Measurements from ENCODE around the gene KLHL9. TPM values are rescaled to one million over a fixed set of nuclear protein-coding genes. Genes with fewer than 3 reads are reported as not detected.

KLHL9 gene
- total RNA-seq, 2 experiments from 2014 or later = 13.6 to 14.2 TPM

GRCh38 chr9:21294364-21294774 is 40.8 kb downstream of the KLHL9 start:
- peaks cover 14% of the 10 kb centered on the region for H3K4me1 Mint-ChIP-seq

GRCh38 chr9:21289848-21290247 is 45.4 kb downstream of the KLHL9 start:
- H3K36me3 Mint-ChIP-seq = no peaks in the 10 kb centered on the region
- H3K4me3 Mint-ChIP-seq = no peak overlapping the region
- H3K27ac Mint-ChIP-seq = no peak overlapping the region
- DNase-seq = no peak
- peaks cover 8% of the 10 kb centered on the region for H3K4me1 Mint-ChIP-seq
- H3K27me3 Mint-ChIP-seq = peaks cover 42% of the 10 kb centered on the region
- no peaks in the 10 kb centered on the region for H3K9me3 Mint-ChIP-seq

More at GRCh38 chr9:21294364-21294774, 40.8 kb downstream of the KLHL9 start:
- Mint-ChIP-seq H3K4me3 (no peak overlapping the region), H3K9me3 (no peaks in the 10 kb centered on the region), H3K27ac (no peak overlapping the region), H3K36me3 (no peaks in the 10 kb centered on the region), H3K27me3 (peaks cover 48% of the 10 kb centered on the region)
- DNase-seq = peak; percentile 40

DNA sequence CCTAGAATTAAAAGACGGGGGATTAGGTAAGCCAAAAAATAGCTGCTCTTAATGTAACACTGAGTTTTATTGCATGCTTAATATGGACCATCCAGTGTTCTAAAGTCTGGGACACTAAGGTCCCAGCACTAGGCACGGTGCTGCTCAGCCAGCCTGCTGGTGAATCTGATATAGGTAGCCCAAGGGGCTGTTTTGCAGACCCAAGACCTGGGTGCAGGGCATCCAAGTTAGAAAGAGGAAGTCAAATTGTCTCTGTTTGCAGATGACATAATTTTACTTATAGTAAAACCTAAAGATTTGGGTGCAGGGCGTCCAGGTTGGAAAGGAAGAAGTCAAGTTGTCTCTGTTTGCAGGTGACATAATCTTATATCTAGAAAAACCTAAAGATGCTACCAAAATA is 47.9 kb downstream of the KLHL9 start:
- no peak for DNase-seq
- Mint-ChIP-seq H3K9me3 (no peaks in the 10 kb centered on the region), H3K27me3 (peaks cover 27% of the 10 kb centered on the region), H3K4me1 (no peaks in the 10 kb centered on the region), H3K4me3 (no peak overlapping the region), H3K27ac (no peak overlapping the region), H3K36me3 (no peaks in the 10 kb centered on the region)

GRCh38 chr9:21286659-21287058 is 48.5 kb downstream of the KLHL9 start:
- no peaks in the 10 kb centered on the region for H3K4me1 Mint-ChIP-seq
- H3K4me3 Mint-ChIP-seq = no peak overlapping the region
- no peak overlapping the region for H3K27ac Mint-ChIP-seq
- no peak for DNase-seq
- no peaks in the 10 kb centered on the region for H3K36me3 Mint-ChIP-seq
- H3K27me3 Mint-ChIP-seq = peaks cover 26% of the 10 kb centered on the region
- H3K9me3 Mint-ChIP-seq = no peaks in the 10 kb centered on the region

DNA sequence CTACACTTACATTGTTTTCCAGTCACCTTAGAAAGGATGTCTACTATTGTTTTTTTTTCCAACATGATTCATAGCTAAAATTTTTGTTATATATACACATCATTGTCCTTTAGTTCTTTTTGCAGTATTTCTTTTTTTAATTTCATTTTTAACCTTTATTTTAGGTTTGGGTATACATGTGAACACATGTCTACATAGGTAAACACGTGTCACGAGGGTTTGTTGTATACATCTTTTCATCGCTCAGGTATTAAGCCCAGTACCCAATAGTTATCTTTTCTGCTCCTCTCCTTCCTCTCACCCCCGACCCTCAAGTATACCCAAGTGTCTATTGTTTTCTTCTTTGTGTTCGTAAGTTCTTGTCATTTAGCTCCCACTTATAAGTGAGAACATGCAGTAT is 49.1 kb downstream of the KLHL9 start:
- Mint-ChIP-seq H3K36me3 (no peaks in the 10 kb centered on the region), H3K4me3 (no peak overlapping the region), H3K4me1 (no peaks in the 10 kb centered on the region), H3K27ac (no peak overlapping the region), H3K27me3 (peaks cover 24% of the 10 kb centered on the region), H3K9me3 (no peaks in the 10 kb centered on the region)
- DNase-seq = no peak

- peaks cover 16% of the 10 kb centered on the region for H3K27me3 Mint-ChIP-seq
- no peak overlapping the region for H3K27ac Mint-ChIP-seq
- H3K4me3 Mint-ChIP-seq = no peak overlapping the region
- H3K4me1 Mint-ChIP-seq = no peaks in the 10 kb centered on the region
- no peak for DNase-seq
- H3K9me3 Mint-ChIP-seq = no peaks in the 10 kb centered on the region
- H3K36me3 Mint-ChIP-seq = no peaks in the 10 kb centered on the region
These were observed 53.9 kb downstream of the KLHL9 start for GRCh38 chr9:21281275-21281674.

Other genes starting within 250 kb of the KLHL9 start
- under 1 TPM in 1 of 2 experiments, not detected in 1; 0.10 TPM for gene IFNW1, start 193.6 kb downstream of the KLHL9 start, total RNA-seq
- gene IFNA21, start 168.7 kb downstream of the KLHL9 start, total RNA-seq = not detected
- not detected for gene IFNA4, start 147.8 kb downstream of the KLHL9 start, total RNA-seq
- not detected for gene IFNA7, start 133.2 kb downstream of the KLHL9 start, total RNA-seq
- gene IFNA10, start 128.3 kb downstream of the KLHL9 start, total RNA-seq = not detected
- not detected for gene IFNA16, start 118.1 kb downstream of the KLHL9 start, total RNA-seq
- gene IFNA17, start 107.2 kb downstream of the KLHL9 start, total RNA-seq = not detected
- not detected for gene IFNA14, start 95.4 kb downstream of the KLHL9 start, total RNA-seq
- not detected for gene IFNA5, start 30.1 kb downstream of the KLHL9 start, total RNA-seq
- not detected for gene IFNA6, start 15.5 kb upstream of the KLHL9 start, total RNA-seq
- not detected for gene IFNA13, start 32.7 kb upstream of the KLHL9 start, total RNA-seq
- not detected for gene IFNA2, start 50.0 kb upstream of the KLHL9 start, total RNA-seq
- not detected for gene IFNA8, start 73.7 kb upstream of the KLHL9 start, total RNA-seq
- not detected for gene IFNA1, start 105.0 kb upstream of the KLHL9 start, total RNA-seq
- gene IFNE, start 146.9 kb upstream of the KLHL9 start, total RNA-seq = not detected

Data from activated naive CD8-positive, alpha-beta T cell treated with anti-CD3 and anti-CD28 coated beads for 36 hours (primary cell).